Smooth muscle cell (in vitro differentiated cells): ENCODE results near the gene TNRC6C. TPM values are rescaled to one million over a fixed set of nuclear protein-coding genes. Genes with fewer than 3 reads are reported as not detected.

Source experiments
- DNase-seq: peaks from one replicate; lab custom pipeline; 2025; ENCODE audit not compliant: unreplicated experiment; lab: John Stamatoyannopoulos, UW
- H2AFZ ChIP-seq: fragments of 200-600 bp; sonication (generic); 2 replicates; pipeline ENCODE4 v1.6.0; 2016; ENCODE audit warnings: antibody characterized with exemption, low read depth, mild to moderate bottlenecking
- H3F3A ChIP-seq: fragments of 200-600 bp; sonication (generic); 2 replicates; pipeline ENCODE4 v1.6.0; 2017; ENCODE audit warnings: antibody characterized with exemption, low read depth
- H3K27ac ChIP-seq: fragments of 200-600 bp; sonication (generic); 2 replicates; pipeline ENCODE4 v1.5.1; 2016; ENCODE audit warnings: low read depth, mild to moderate bottlenecking
- H3K27me3 ChIP-seq: fragments of 200-600 bp; sonication (generic); 2 replicates; pipeline ENCODE4 v1.6.1; 2016; ENCODE audit warnings: low read depth, mild to moderate bottlenecking
- H3K36me3 ChIP-seq: fragments of 200-600 bp; sonication (generic); 2 replicates; pipeline ENCODE4 v1.5.1; 2016; ENCODE audit warnings: low read depth
- H3K4me1 ChIP-seq: fragments of 200-600 bp; sonication (generic); 2 replicates; pipeline ENCODE4 v1.5.1; 2016; ENCODE audit warnings: low read depth
- H3K4me2 ChIP-seq: fragments of 200-600 bp; sonication (generic); 2 replicates; pipeline ENCODE4 v1.6.0; 2016; ENCODE audit warnings: mild to moderate bottlenecking
- H3K4me3 ChIP-seq: fragments of 200-600 bp; sonication (generic); 2 replicates; pipeline ENCODE4 v1.5.1; 2016; ENCODE audit warnings: mild to moderate bottlenecking
- H3K79me2 ChIP-seq: fragments of 200-600 bp; sonication (generic); 2 replicates; pipeline ENCODE4 v1.6.0; 2016; ENCODE audit warnings: low read depth, mild to moderate bottlenecking
- H3K9ac ChIP-seq: fragments of 200-600 bp; sonication (generic); 2 replicates; pipeline ENCODE4 v1.6.0; 2016; ENCODE audit warnings: low read depth
- H3K9me3 ChIP-seq: fragments of 200-600 bp; sonication (generic); replicated peaks from 2 replicates; pipeline ENCODE4 v1.5.1; 2016; ENCODE audit warnings: low read depth
- H4K20me1 ChIP-seq: fragments of 200-600 bp; sonication (generic); 2 replicates; pipeline ENCODE4 v1.6.0; 2016; ENCODE audit warnings: low read depth
- CTCF ChIP-seq: fragments of 200-600 bp; sonication (generic); IDR thresholded peaks from 2 replicates; pipeline ENCODE4 v1.5.1; 2017; ENCODE audit warnings: borderline replicate concordance, mild to moderate bottlenecking, antibody characterized with exemption; ENCODE audit not compliant: insufficient read depth, poor library complexity, severe bottlenecking
- WGBS: methylation state at CpG from one replicate; pipeline ENCODE4 v1.1.7; 2016; ENCODE audit warnings: low lambda C conversion rate; 5-methylcytosine and 5-hydroxymethylcytosine counted together
- polyA plus RNA-seq: library from polyadenylated mRNA; unstranded; fragments of >200 nt; fragmentation: Nextera tagmentation; extraction: Ambion mirVana; gene quantifications from 2 replicates; pipeline ENCODE4 v1.2.1, GENCODE V29; 2016
- total RNA-seq: library from RNA; depleted of rRNA; stranded (reverse); fragments of >200 nt; gene quantifications from 2 replicates; pipeline ENCODE4 v1.2.3, GENCODE V29; 2014

TNRC6C gene
- total and polyA plus RNA-seq, 2 experiments from 2014 or later = 2.4 to 3.9 TPM

- Histone ChIP-seq H2AFZ (no peak overlapping the region), H3K9me3 (no peaks in the 10 kb centered on the region), H3K79me2 (no peaks in the 10 kb centered on the region), H3F3A (no peaks in the 10 kb centered on the region), H3K27me3 (peaks cover 18% of the 10 kb centered on the region), H3K36me3 (no peaks in the 10 kb centered on the region), H3K4me3 (peak overlapping the region; percentile 91), H3K27ac (no peak overlapping the region), H4K20me1 (no peaks in the 10 kb centered on the region), H3K4me2 (peak overlapping the region; percentile 99), H3K4me1 (peaks cover 13% of the 10 kb centered on the region), H3K9ac (no peak overlapping the region)
- no peak for TF ChIP-seq CTCF
- DNase-seq = no peak
- 92% methylated on average over 3 of the region's 4 CpGs for WGBS
Observed at GRCh38 chr17:78129351-78130089, 171.0 kb downstream of the TNRC6C start.

- no peak for DNase-seq
- WGBS = 70% methylated on average over 5 of the region's 5 CpGs
- Histone ChIP-seq H3K9ac (no peak overlapping the region), H4K20me1 (no peaks in the 10 kb centered on the region), H3F3A (no peaks in the 10 kb centered on the region), H3K79me2 (no peaks in the 10 kb centered on the region), H3K4me3 (no peak overlapping the region), H3K4me1 (peaks cover 13% of the 10 kb centered on the region), H3K9me3 (no peaks in the 10 kb centered on the region), H3K27me3 (peaks cover 18% of the 10 kb centered on the region), H3K4me2 (no peak overlapping the region), H2AFZ (no peak overlapping the region), H3K27ac (no peak overlapping the region), H3K36me3 (no peaks in the 10 kb centered on the region)
- no peak for TF ChIP-seq CTCF
Observed at GRCh38 chr17:78130090-78130436, 171.6 kb downstream of the TNRC6C start.

GRCh38 chr17:78130437-78131101 is 172.1 kb downstream of the TNRC6C start, which contains the start of gene TMC8:
TSS of gene TMC8 (plus strand) at chr17:78130771. CDS start at chr17:78131589, 818 bp downstream.
- H3K79me2 ChIP-seq = no peaks in the 10 kb centered on the region
- H3K4me3 ChIP-seq = peak within 1 kb of the TSS; percentile 30
- H3K4me2 ChIP-seq = peak within 1 kb of the TSS; percentile 70
- peaks cover 18% of the 10 kb centered on the region for H3K27me3 ChIP-seq
- peaks cover 13% of the 10 kb centered on the region for H3K4me1 ChIP-seq
- no peak for DNase-seq
- H3K9me3 ChIP-seq = no peaks in the 10 kb centered on the region
- no peaks in the 10 kb centered on the region for H4K20me1 ChIP-seq
- no peak within 1 kb of the TSS for H3K27ac ChIP-seq
- TF ChIP-seq CTCF = no peak
- H3K9ac ChIP-seq = no peak within 1 kb of the TSS
- WGBS = 83% methylated on average over 10 of the region's 10 CpGs
- H3K36me3 ChIP-seq = no peaks in the 10 kb centered on the region
- H2AFZ ChIP-seq = no peak within 1 kb of the TSS
- no peaks in the 10 kb centered on the region for H3F3A ChIP-seq
